Mucosa of rectum (tissue), 2 donors: ENCODE results near the gene PKP1.

Experiments used
- H3K27ac ChIP-seq, 2 donors: one replicate each; pipeline ENCODE4 v1.7.0; 2013; ENCODE audit warnings: inconsistent platforms in 2 of 2, low read depth in 2 of 2, low read length in 2 of 2
- H3K27me3 ChIP-seq, 2 donors: one replicate each; pipeline ENCODE4 v1.7.0; 2013; ENCODE audit warnings: low read length in 2 of 2; ENCODE audit not compliant: control insufficient read depth in 2 of 2, insufficient read depth in 2 of 2
- H3K36me3 ChIP-seq, 2 donors: one replicate each; pipeline ENCODE4 v1.7.0; 2013; ENCODE audit warnings: low read length in 2 of 2; ENCODE audit not compliant: control insufficient read depth in 2 of 2, insufficient read depth in 2 of 2
- H3K4me1 ChIP-seq, 2 donors: one replicate each; pipeline ENCODE4 v1.7.0; 2013; ENCODE audit warnings: low read length in 2 of 2, mild to moderate bottlenecking in 1 of 2; ENCODE audit not compliant: control insufficient read depth in 2 of 2, insufficient read depth in 2 of 2
- H3K4me3 ChIP-seq, 2 donors: one replicate each; pipeline ENCODE4 v1.7.0; 2013; ENCODE audit warnings: low read length in 2 of 2
- H3K9ac ChIP-seq, 2 donors: one replicate each; pipeline ENCODE4 v1.7.0; 2013; ENCODE audit warnings: low read length in 2 of 2, low read depth in 1 of 2, mild to moderate bottlenecking in 1 of 2
- H3K9me3 ChIP-seq, 2 donors: one replicate each; pipeline ENCODE4 v1.7.0; 2013; ENCODE audit warnings: low read length in 2 of 2; ENCODE audit not compliant: control insufficient read depth in 2 of 2
- donor health status: healthy.
- donor health status: Normal muscosa, but diverticular disease.

Gene PKP1

DNA sequence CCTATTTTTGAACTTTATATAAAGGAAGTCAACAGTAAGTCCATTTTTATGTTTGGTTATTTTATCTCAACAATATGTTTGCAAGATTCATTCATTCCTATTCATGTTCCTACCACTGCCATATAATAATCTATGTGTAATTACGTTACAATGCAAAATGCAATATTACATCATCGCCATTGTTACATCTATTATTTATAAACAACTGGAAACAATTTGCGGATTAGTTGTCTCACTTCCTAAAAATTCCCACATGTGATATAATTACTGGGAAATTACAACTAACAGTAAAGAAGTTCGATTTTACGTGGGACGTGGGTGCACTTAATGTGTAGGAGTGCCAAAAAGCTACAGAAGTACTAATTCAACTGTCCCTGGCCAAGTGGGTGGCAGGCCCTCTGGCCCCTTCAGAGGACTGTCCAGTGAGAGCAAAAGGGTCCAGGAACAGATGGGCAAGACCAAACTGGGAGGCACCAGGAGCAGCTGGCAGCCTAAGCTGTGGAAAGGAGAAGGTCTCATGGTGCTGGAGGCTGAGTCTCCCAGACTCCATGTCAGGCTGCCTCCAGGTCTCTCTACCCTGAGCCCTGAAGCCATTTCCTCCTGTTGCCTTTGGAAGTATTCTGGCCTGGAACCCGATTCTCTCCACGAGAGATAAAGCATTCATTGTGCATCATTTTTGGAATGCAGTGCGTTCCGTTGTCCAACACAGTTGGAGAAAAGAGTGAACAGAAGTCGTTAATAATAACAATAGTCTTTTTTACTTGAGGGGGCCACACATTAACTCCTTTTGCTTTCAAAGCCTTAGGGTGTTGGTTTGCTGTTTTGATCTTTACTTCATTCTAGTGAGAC, 51.2 kb downstream of the PKP1 start:
- no peaks in the 10 kb centered on the region for H3K36me3 ChIP-seq
- no peak overlapping the region for H3K4me3 ChIP-seq
- no peaks in the 10 kb centered on the region for H3K9me3 ChIP-seq
- no peak overlapping the region for H3K27ac ChIP-seq
- no peaks in the 10 kb centered on the region for H3K4me1 ChIP-seq
- peaks cover 0 to 2% of the 10 kb centered on the region in 2 donors for H3K27me3 ChIP-seq
- H3K9ac ChIP-seq: no peak overlapping the region

DNA sequence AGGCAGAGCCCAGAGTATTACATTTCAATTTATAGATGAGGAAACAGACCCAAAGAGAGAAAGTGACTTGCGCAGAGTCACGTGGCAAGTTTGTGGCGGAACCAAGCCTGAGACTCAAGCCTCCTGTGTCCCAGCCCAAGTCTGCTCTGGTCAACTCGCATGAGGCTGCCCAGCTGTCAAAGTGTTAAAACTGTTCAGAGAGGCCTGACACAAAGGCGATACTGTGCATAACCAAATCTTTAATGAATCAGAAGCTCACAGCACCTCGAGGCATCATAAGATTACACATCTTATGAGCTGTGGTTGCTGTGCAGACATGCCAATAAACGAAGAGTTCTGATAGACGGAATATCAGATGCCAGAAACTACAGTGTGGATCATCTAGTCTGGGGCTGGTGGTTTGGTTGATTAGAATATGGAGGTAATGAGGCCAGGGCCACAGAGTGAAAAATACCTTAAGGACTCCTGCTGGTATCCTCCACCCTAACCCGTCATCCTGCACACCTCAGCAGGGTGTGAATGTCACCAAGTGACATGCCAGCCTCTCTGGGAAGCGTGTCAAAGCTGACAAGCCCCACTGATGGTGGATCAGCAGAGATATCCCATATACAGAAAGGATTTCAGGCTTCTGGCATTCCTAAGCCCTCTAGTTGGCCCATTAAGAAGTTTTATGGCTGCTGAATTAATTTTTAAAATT, 52.0 kb downstream of the PKP1 start:
- Histone ChIP-seq H3K9me3 (no peaks in the 10 kb centered on the region), H3K9ac (no peak overlapping the region), H3K4me3 (no peak overlapping the region), H3K4me1 (no peaks in the 10 kb centered on the region), H3K27me3 (peaks cover 0 to 2% of the 10 kb centered on the region in 2 donors), H3K36me3 (no peaks in the 10 kb centered on the region), H3K27ac (no peak overlapping the region)

DNA sequence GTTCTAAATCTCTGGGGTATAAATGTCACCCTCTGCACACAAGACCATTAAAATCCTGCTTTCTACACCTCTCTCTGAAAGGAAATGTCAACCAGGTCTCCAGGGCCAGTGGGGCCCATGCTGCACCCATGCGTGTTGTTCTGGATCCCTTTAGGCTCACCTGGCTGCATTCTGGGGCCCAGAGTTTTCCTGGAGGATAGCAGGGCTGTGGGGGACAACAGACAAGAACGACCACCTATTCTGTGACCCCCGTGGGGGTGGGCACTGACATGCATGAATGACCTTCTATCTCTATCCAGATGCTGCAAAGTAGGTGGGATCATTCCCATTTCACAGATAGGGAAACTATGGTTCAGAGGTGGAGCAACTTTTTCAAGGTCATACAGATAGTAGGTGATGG, 52.6 kb downstream of the PKP1 start:
- no peaks in the 10 kb centered on the region for H3K36me3 ChIP-seq
- no peak overlapping the region for H3K27ac ChIP-seq
- no peaks in the 10 kb centered on the region for H3K9me3 ChIP-seq
- H3K4me3 ChIP-seq: no peak overlapping the region
- H3K4me1 ChIP-seq: no peaks in the 10 kb centered on the region
- H3K9ac ChIP-seq: no peak overlapping the region
- peaks cover 0 to 2% of the 10 kb centered on the region in 2 donors for H3K27me3 ChIP-seq

DNA sequence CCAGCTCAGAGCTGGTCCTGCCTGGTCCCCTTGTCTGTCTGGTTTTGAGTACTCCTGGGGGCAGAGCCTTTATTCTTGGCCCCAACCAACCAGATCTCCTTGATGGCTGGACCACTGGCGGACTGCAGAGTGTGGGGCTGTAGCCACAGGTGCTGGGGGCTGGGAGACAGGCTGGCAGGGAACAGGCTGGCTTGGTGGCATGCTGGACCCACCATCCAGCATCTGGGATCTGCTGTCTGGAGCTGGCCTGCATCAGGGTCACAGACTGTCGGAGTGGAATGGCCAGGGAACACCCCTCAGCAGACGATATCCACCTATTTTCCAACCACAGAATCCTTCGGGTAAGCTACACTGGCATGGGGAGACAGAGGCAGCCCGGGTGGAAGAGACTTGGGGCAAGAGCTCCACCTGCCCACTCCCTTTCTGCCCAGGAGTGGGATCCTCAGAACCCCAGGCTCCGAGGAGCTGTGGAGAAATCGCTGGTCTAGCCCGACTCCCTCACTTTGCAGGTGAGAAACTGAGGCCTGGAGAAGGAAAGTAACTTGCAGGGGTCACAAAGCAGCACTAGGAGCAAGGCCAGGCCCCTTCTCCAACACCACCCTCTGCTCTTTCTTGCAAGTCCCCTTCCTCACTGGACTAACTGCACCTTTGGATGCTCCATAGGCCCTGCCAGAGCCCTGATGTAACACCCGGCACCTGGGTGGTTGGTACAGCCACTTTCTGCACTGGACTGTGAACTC, 53.6 kb downstream of the PKP1 start:
- H3K36me3 ChIP-seq: no peaks in the 10 kb centered on the region
- no peaks in the 10 kb centered on the region for H3K9me3 ChIP-seq
- peaks cover 0 to 2% of the 10 kb centered on the region in 2 donors for H3K27me3 ChIP-seq
- no peak overlapping the region for H3K9ac ChIP-seq
- H3K4me1 ChIP-seq: no peaks in the 10 kb centered on the region
- no peak overlapping the region for H3K27ac ChIP-seq
- no peak overlapping the region for H3K4me3 ChIP-seq

DNA sequence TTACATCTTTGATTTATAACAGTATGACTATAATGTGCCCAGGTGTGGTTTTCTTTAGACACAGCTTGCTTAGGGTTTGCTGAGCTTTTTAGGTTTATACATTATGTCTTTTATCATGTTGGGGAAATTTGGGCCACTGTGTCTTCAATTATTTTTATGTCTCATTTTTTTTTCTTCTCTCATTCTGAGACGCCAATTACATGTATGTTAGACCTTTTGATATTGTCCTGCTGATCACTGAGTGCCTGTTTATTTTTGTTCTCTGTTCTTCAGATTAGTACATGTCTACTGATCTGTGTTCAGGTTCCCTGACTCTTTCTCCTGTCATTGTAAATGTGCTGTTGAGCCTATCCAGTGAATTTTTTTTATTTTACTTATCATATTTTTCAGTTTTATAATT, 58.1 kb downstream of the PKP1 start:
- Histone ChIP-seq H3K27me3 (peaks cover 0 to 2% of the 10 kb centered on the region in 2 donors), H3K4me1 (no peaks in the 10 kb centered on the region), H3K9ac (no peak overlapping the region), H3K9me3 (no peaks in the 10 kb centered on the region), H3K4me3 (no peak overlapping the region), H3K27ac (no peak overlapping the region), H3K36me3 (no peaks in the 10 kb centered on the region)

DNA sequence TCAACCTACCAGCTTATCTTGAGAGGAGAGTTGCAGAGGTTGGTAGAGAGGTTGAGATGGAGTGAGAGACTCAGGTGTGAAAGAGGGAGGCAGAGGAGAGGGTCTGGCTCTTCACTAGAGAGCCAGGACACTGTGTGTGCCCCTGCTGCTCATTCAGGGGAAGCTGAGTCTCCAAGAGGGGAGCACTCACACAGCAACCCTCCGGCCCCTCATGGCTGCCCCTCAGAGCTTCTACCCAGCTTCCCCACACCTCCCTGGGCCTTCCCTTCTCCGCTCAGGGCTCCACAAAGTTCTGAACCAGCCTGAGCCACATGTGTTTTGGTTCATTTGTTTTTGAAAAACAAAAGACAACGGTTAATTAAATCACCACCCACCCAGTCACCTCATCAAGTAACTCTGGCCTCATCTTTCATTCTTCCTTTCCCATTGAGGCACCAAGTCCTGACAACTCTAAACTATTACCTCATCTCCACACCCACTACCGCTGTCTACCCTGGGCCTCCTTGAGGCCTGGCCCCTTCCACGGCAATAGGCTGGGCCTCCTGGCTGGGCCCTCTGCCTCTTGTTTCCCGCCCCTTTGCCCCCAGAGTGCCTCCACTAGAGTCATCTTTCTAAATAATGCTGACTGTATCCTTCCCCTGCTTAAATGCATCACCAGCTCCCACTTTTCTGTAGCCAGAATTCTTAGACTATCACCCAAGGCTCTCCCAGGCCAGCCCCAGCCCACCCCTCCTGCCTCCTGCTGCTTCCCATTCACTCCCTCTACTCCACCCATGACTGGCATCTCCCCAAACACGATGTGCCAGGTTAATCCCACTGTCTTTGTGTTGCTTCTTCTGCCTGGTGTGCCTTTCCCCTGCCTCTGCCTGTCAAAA, 61.1 kb downstream of the PKP1 start:
- H3K4me3 ChIP-seq: no peak overlapping the region
- H3K27me3 ChIP-seq: peaks cover 0 to 3% of the 10 kb centered on the region in 2 donors
- no peaks in the 10 kb centered on the region for H3K36me3 ChIP-seq
- no peaks in the 10 kb centered on the region for H3K9me3 ChIP-seq
- H3K4me1 ChIP-seq: no peaks in the 10 kb centered on the region
- no peak overlapping the region for H3K27ac ChIP-seq
- H3K9ac ChIP-seq: no peak overlapping the region

DNA sequence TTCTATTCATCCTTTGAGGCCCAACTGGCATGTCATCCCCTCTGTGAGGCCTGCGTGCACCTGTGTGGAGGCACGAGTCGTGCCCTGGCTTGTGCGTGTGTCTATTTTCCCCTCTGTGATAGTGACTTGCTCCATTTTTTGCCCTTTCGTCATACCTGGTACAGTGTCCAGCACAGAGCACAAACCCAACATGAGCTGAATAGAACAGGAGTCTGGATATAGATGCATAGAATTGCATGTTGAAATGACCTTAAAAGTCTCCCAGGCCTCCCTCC, 61.7 kb downstream of the PKP1 start:
- Histone ChIP-seq H3K9ac (no peak overlapping the region), H3K27me3 (peaks cover 0 to 3% of the 10 kb centered on the region in 2 donors), H3K4me3 (no peak overlapping the region), H3K36me3 (no peaks in the 10 kb centered on the region), H3K9me3 (no peaks in the 10 kb centered on the region), H3K27ac (no peak overlapping the region), H3K4me1 (no peaks in the 10 kb centered on the region)

DNA sequence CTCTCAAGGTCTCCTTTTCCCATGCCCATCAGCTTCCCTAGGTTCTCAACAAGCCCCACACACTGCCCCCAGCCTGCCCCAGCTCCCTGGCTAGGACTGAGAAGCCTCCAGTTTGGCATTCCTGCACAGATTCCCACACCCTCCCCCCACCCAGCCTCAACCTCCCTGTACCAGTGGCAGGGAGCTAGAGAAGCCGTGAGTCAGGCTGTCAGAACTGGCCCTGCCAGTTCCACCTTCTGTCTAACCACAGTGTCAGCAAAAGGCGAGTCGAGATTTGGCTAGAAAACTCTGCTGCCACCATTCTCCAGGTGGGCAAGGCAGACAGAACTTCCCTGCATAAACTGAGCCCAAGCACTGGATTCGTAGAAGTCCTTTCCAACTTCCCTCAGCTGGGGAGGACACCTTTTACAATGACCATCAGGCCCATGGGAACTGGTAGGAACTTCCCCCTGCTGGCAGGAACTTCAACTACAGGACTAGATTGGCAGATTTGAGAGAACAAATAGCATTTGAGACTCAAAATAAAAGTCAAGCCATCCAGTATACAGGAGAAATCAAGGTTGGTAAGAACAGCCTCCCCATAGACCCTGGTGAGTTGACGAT, 63.1 kb downstream of the PKP1 start:
- no peak overlapping the region for H3K9ac ChIP-seq
- H3K27me3 ChIP-seq: peaks cover 3 to 8% of the 10 kb centered on the region in 2 donors
- H3K9me3 ChIP-seq: no peaks in the 10 kb centered on the region
- no peak overlapping the region for H3K27ac ChIP-seq
- H3K4me1 ChIP-seq: no peaks in the 10 kb centered on the region
- no peaks in the 10 kb centered on the region for H3K36me3 ChIP-seq
- no peak overlapping the region for H3K4me3 ChIP-seq

DNA sequence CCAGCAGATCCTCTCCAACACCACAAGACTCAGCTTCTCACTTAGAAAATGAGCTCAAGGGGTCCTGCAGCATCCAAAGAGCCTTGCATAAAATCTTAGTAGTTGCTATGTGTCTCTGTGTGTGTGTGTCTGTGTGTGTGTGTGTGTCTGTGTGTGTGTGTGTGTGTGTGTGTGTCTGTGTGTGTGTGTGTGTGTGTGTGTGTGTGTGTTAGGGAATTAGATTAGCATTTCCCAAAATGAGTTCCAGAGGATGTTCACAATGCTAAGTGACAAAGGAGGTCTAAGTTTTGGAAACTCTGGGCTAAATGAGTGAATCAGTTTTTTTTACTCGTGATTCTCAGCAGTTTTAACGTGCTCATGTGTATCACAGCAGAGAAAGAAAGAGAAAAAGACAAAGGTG, 63.7 kb downstream of the PKP1 start:
- H3K4me1 ChIP-seq: no peaks in the 10 kb centered on the region
- H3K4me3 ChIP-seq: no peak overlapping the region
- no peak overlapping the region for H3K27ac ChIP-seq
- H3K27me3 ChIP-seq: peaks cover 3 to 8% of the 10 kb centered on the region in 2 donors
- no peaks in the 10 kb centered on the region for H3K9me3 ChIP-seq
- no peak overlapping the region for H3K9ac ChIP-seq
- no peaks in the 10 kb centered on the region for H3K36me3 ChIP-seq
